CD4-positive, alpha-beta T cell (primary cell): ENCODE data around the gene SLC19A1. TPM values are rescaled to one million over a fixed set of nuclear protein-coding genes. Genes with fewer than 3 reads are reported as not detected.

ENCODE experiments used
- ATAC-seq: fragments of 200-7000 bp; cut with Tn5 transposase; one replicate; pipeline ENCODE4 v1.10.0; 2022; ENCODE audit warnings: mild to moderate bottlenecking; ENCODE audit not compliant: poor library complexity
- CTCF ChIA-PET: fragments of 350-600 bp; sonication (Branson Sonifier 250); formaldehyde crosslinking; loops from one replicate; lab custom pipeline; 2021; ENCODE audit warnings: antibody characterized with exemption, inconsistent platforms; lab: Charles Lee
- POLR2A ChIA-PET: fragments of 350-600 bp; sonication (Branson Sonifier 250); formaldehyde crosslinking; loops from one replicate; lab custom pipeline; 2021; ENCODE audit warnings: antibody characterized with exemption, inconsistent platforms; lab: Charles Lee
- DNase-seq, 14 experiments: peaks; one replicate each; pipeline ENCODE4 v3.0.0-alpha.2; 2013 to 2020; ENCODE audit warnings: mixed read lengths in 2 of 14
- H3K27ac ChIP-seq, 2 donors: one replicate each; pipeline versions ENCODE4 v1.5.1 to v1.7.0; 2013; ENCODE audit warnings: low read length in 2 of 2, low read depth in 1 of 2, mild to moderate bottlenecking in 1 of 2
- H3K27me3 ChIP-seq, 2 experiments: 1 replicate in 1 of 2; 2 replicates in 1 of 2; pipeline versions ENCODE4 v1.6.1 to v1.7.0; 2013; ENCODE audit warnings: low read length in 2 of 2, control low read depth in 1 of 2, mild to moderate bottlenecking in 1 of 2, moderate library complexity in 1 of 2; ENCODE audit not compliant: insufficient read depth in 2 of 2, control insufficient read depth in 1 of 2
- H3K36me3 ChIP-seq: one replicate; pipeline ENCODE4 v1.6.1; 2013; ENCODE audit warnings: low read length, control low read depth; ENCODE audit not compliant: insufficient read depth
- H3K4me1 ChIP-seq: one replicate; pipeline ENCODE4 v1.6.1; 2013; ENCODE audit warnings: low read length, control low read depth; ENCODE audit not compliant: insufficient read depth
- H3K4me3 ChIP-seq: one replicate; pipeline ENCODE4 v1.5.1; 2013; ENCODE audit warnings: mild to moderate bottlenecking, low read length, moderate library complexity
- H3K9me3 ChIP-seq, 2 experiments: 1 replicate in 1 of 2; 2 replicates in 1 of 2; pipeline versions ENCODE4 v1.6.1 to v1.7.0; 2013; ENCODE audit warnings: low read length in 2 of 2, mild to moderate bottlenecking in 2 of 2, control low read depth in 1 of 2, moderate library complexity in 1 of 2; ENCODE audit not compliant: control insufficient read depth in 1 of 2, insufficient read depth in 1 of 2
- H3K27ac Mint-ChIP-seq: one replicate; pipeline ENCODE4 v1.8.0; 2020; ENCODE audit warnings: mixed read lengths
- H3K27me3 Mint-ChIP-seq: one replicate; pipeline ENCODE4 v1.8.0; 2021; ENCODE audit warnings: mixed read lengths
- H3K36me3 Mint-ChIP-seq: one replicate; pipeline ENCODE4 v1.8.0; 2021; ENCODE audit warnings: low read depth, mixed read lengths
- H3K4me1 Mint-ChIP-seq: one replicate; pipeline ENCODE4 v1.8.0; 2021; ENCODE audit warnings: low read depth, mixed read lengths
- H3K4me3 Mint-ChIP-seq: one replicate; pipeline ENCODE4 v1.8.0; 2020; ENCODE audit warnings: mild to moderate bottlenecking, mixed read lengths
- H3K9me3 Mint-ChIP-seq: one replicate; pipeline ENCODE4 v1.8.0; 2020; ENCODE audit warnings: mixed read lengths
- CTCF ChIP-seq: fragments of 200-600 bp; IDR thresholded peaks from one replicate; pipeline ENCODE4 v1.8.0; 2022; ENCODE audit warnings: antibody characterized with exemption, mild to moderate bottlenecking
- intact Hi-C, 2 experiments: fragments of 100-400 bp; cut with DNase I in 1 of 2; cut with micrococcal nuclease in 1 of 2; formaldehyde crosslinking; loops; one replicate each; pipeline versions ENCODE4 v1.15.1 to v1.9.0; 2023 to 2025; cut with DNase I, micrococcal nuclease
- total RNA-seq, 174 experiments: library from RNA in 2 of 174; stranded (reverse) in 2 of 174; gene quantifications; one replicate each; pipeline ENCODE4 v1.2.3 and lab custom pipeline; 2021 to 2026

The SLC19A1 gene
- total RNA-seq, 2 experiments from 2014 or later, result 11.5 to 12.0 TPM

- Mint-ChIP-seq H3K4me3 (no peak overlapping the region), H3K9me3 (no peaks in the 10 kb centered on the region), H3K36me3 (no peaks in the 10 kb centered on the region), H3K4me1 (peaks cover 34% of the 10 kb centered on the region), H3K27me3 (no peaks in the 10 kb centered on the region), H3K27ac (peak overlapping the region; percentile 93)
- no peak for TF ChIP-seq CTCF
- no peaks in the 10 kb centered on the region for H3K9me3 ChIP-seq
- DNase-seq, result no peak
- no peak overlapping the region for H3K4me3 ChIP-seq
- peak overlapping the region in 1 of 2 donors; percentile 24 for H3K27ac ChIP-seq
- intact Hi-C loops, result loop anchor here (5.0 kb wide), 2 partner anchors 66 to 121 kb away; partner anchors contain the start of gene SLC19A1 (in 1 of the 2)
- H3K4me1 ChIP-seq, result peaks cover 73% of the 10 kb centered on the region
- no peaks in the 10 kb centered on the region for H3K27me3 ChIP-seq
- CTCF ChIA-PET, result no interaction called here
- no peaks in the 10 kb centered on the region for H3K36me3 ChIP-seq
- ATAC-seq, result no peak
- POLR2A ChIA-PET, result no interaction called here
These were observed 66.3 kb downstream of the SLC19A1 start for GRCh38 chr21:45475797-45476570.

GRCh38 chr21:45475004-45475685 is 67.1 kb downstream of the SLC19A1 start:
- Mint-ChIP-seq H3K27me3 (no peaks in the 10 kb centered on the region), H3K4me3 (no peak overlapping the region), H3K9me3 (no peaks in the 10 kb centered on the region), H3K27ac (no peak overlapping the region), H3K36me3 (no peaks in the 10 kb centered on the region), H3K4me1 (peaks cover 36% of the 10 kb centered on the region)
- Histone ChIP-seq H3K27ac (no peak overlapping the region), H3K4me3 (no peak overlapping the region), H3K27me3 (no peaks in the 10 kb centered on the region), H3K4me1 (peaks cover 72% of the 10 kb centered on the region), H3K9me3 (no peaks in the 10 kb centered on the region), H3K36me3 (no peaks in the 10 kb centered on the region)
- intact Hi-C loops, result loop anchor here (5.0 kb wide), 2 partner anchors 67 to 122 kb away; partner anchors contain the start of gene SLC19A1 (in 1 of the 2)
- DNase-seq, result no peak
- no peak for ATAC-seq
- POLR2A ChIA-PET, result no interaction called here
- no peak for TF ChIP-seq CTCF
- CTCF ChIA-PET, result no interaction called here

GRCh38 chr21:45474323-45474950 is 67.8 kb downstream of the SLC19A1 start:
- no peaks in the 10 kb centered on the region for H3K27me3 Mint-ChIP-seq
- H3K27ac ChIP-seq, result no peak overlapping the region
- ATAC-seq (no peak), DNase-seq (no peak)
- no peaks in the 10 kb centered on the region for H3K9me3 ChIP-seq
- ChIA-PET POLR2A (no interaction called here), CTCF (no interaction called here)
- H3K27ac Mint-ChIP-seq, result peak overlapping the region; percentile 38
- no peak overlapping the region for H3K4me3 ChIP-seq
- H3K4me1 Mint-ChIP-seq, result peaks cover 36% of the 10 kb centered on the region
- no peaks in the 10 kb centered on the region for H3K36me3 Mint-ChIP-seq
- no peaks in the 10 kb centered on the region for H3K27me3 ChIP-seq
- no peaks in the 10 kb centered on the region for H3K36me3 ChIP-seq
- H3K4me3 Mint-ChIP-seq, result no peak overlapping the region
- intact Hi-C loops, result no loop called here
- no peak for TF ChIP-seq CTCF
- H3K4me1 ChIP-seq, result peaks cover 68% of the 10 kb centered on the region
- no peaks in the 10 kb centered on the region for H3K9me3 Mint-ChIP-seq
